Breast epithelium (tissue), 4 donors: ENCODE measurements around the gene ENAH. TPM values are rescaled to one million over a fixed set of nuclear protein-coding genes. Genes with fewer than 3 reads are reported as not detected.

Experiments used
- DNase-seq, 2 donors: peaks; one replicate each; pipeline ENCODE4 v3.0.0-alpha.2; 2019; ENCODE audit warnings: low spot score in 2 of 2
- H3K27ac ChIP-seq, 2 donors: fragments of 200-600 bp; sonication (generic) in 1 of 2; one replicate each; pipeline ENCODE4 v1.5.1; 2016 to 2019; ENCODE audit warnings: mild to moderate bottlenecking in 1 of 2
- H3K27me3 ChIP-seq, 2 donors: fragments of 200-600 bp; sonication (generic) in 1 of 2; one replicate each; pipeline versions ENCODE4 v1.5.1 to v1.6.0; 2017 to 2019; ENCODE audit warnings: control low read depth in 1 of 2, mild to moderate bottlenecking in 1 of 2
- H3K36me3 ChIP-seq: fragments of 200-600 bp; one replicate; pipeline ENCODE4 v1.5.1; 2019
- H3K4me1 ChIP-seq, 2 donors: fragments of 200-600 bp; sonication (generic); one replicate each; pipeline ENCODE4 v1.5.1; 2016 to 2019; ENCODE audit warnings: control low read depth in 1 of 2
- H3K4me3 ChIP-seq, 3 donors: fragments of 200-600 bp; sonication (generic); 1 replicate in 2 of 3; 2 replicates in 1 of 3; pipeline ENCODE4 v1.5.1; 2016 to 2019; ENCODE audit warnings: mild to moderate bottlenecking in 3 of 3, moderate library complexity in 2 of 3
- H3K9me3 ChIP-seq, 2 donors: fragments of 200-600 bp; sonication (generic) in 1 of 2; one replicate each; pipeline ENCODE4 v1.5.1; 2016 to 2019; ENCODE audit warnings: control low read depth in 1 of 2
- POLR2A ChIP-seq: fragments of 450-650 bp; IDR thresholded peaks from one replicate; pipeline ENCODE4 v1.6.1; 2016; ENCODE audit warnings: antibody characterized with exemption, mild to moderate bottlenecking, moderate library complexity
- POLR2AphosphoS5 ChIP-seq, 3 donors: sonication (generic); formaldehyde crosslinking; IDR thresholded peaks; one replicate each; pipeline ENCODE4 v1.6.1; 2017; ENCODE audit warnings: antibody characterized with exemption in 3 of 3
- intact Hi-C: fragments of 100-400 bp; cut with DNase I; formaldehyde crosslinking; loops from one replicate; pipeline ENCODE4 v1.15.1; 2023; ENCODE audit warnings: low total_unique reads
- total RNA-seq, 3 donors: library from RNA; depleted of rRNA; stranded (reverse); fragments of >200 nt; gene quantifications; one replicate each; pipeline ENCODE4 v1.1.0, GENCODE V29; 2016
- TF ChIP-seq, protein P1 (sequence below), 3 donors: fragments of 450-650 bp; IDR thresholded peaks; one replicate each; pipeline ENCODE4 v1.5.1; 2016 to 2017; ENCODE audit warnings: antibody characterized with exemption in 3 of 3, mild to moderate bottlenecking in 3 of 3, moderate library complexity in 3 of 3

ENAH gene
- total RNA-seq, 3 donors from 2014 or later = 36.2 to 62.9 (median 48.2) TPM

DNA sequence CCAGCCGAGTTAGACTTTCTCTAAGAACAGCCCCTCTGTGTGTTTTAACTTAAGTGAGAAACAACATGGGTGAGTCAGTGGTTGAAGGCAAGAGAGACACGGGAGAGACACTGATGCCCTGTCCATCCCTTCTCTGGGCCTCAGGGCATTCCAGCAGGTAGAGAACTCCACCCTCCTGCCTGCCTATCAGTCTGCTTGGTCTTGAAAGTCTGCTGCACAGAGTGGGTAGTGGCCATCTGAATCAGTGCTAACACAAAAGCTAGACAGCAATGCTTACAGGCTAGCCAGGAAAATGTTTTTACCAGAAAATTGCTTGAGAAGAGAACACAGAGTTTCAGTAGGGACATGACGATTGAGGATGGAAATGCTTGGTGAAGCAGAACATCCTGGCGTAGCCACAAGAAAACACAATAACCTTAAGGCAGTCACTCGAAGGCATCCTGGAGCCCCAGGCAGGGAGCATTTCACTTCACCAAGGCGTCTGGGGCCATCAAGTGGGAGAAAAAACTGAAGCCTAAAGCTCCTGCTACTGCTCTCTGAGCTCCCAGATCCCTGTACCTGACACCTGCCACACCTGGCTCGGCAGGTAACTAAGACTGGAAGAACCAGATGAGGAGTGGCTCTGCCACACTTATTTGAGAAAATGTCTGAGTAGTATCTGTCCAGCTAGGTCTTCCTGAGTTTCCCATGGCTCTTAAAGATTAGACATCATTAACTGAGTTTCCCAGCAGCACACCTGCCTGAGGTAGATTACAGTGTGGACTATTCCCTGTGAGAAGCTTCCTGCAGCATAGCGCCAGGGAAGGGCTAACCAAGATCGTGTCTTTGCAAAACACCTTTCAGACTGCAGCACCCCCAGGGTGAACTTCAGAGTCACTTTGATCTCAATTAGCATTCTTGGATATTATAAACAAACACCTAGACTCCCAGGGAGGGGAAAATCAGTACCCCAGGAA lies 207.0 kb downstream of the ENAH start:
- TF ChIP-seq, protein P1, sequence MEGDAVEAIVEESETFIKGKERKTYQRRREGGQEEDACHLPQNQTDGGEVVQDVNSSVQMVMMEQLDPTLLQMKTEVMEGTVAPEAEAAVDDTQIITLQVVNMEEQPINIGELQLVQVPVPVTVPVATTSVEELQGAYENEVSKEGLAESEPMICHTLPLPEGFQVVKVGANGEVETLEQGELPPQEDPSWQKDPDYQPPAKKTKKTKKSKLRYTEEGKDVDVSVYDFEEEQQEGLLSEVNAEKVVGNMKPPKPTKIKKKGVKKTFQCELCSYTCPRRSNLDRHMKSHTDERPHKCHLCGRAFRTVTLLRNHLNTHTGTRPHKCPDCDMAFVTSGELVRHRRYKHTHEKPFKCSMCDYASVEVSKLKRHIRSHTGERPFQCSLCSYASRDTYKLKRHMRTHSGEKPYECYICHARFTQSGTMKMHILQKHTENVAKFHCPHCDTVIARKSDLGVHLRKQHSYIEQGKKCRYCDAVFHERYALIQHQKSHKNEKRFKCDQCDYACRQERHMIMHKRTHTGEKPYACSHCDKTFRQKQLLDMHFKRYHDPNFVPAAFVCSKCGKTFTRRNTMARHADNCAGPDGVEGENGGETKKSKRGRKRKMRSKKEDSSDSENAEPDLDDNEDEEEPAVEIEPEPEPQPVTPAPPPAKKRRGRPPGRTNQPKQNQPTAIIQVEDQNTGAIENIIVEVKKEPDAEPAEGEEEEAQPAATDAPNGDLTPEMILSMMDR (IDR thresholded peaks at IDR 0.05) = no peak
- TF ChIP-seq POLR2AphosphoS5 (IDR thresholded peaks at IDR 0.05) (peak in 1 of 3 donors; percentile 24), POLR2A (no peak)
- Histone ChIP-seq H3K27ac (peak overlapping the region; percentile 57 to 78), H3K4me1 (peaks cover 5 to 8% of the 10 kb centered on the region in 2 donors), H3K27me3 (no peaks in the 10 kb centered on the region), H3K36me3 (no peaks in the 10 kb centered on the region), H3K4me3 (no peak overlapping the region), H3K9me3 (no peaks in the 10 kb centered on the region)
- intact Hi-C loops = loop anchor here (5.0 kb wide), 1 partner anchor 379 kb away; no protein-coding TSS in a partner anchor
- DNase-seq = no peak

DNA sequence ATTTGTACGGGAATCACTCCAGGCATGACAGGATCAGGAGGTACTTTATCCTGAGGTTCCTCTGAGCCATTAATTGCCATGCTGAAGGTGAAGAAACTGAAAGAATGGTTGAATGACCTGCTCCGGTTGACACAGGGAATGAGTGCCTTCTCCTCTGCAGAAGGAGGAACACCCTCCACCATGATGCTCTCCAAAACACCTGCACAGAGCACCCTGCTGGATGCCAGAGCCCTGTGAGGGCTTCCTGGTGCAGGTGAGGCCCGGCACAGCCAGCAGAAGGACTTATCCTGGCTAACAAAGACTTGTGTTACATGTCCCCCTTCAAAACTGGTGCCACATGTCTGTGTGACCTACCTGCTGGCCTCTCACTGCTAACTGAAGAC lies 210.8 kb downstream of the ENAH start:
- TF ChIP-seq POLR2A (no peak), POLR2AphosphoS5 (IDR thresholded peaks at IDR 0.05) (no peak)
- TF ChIP-seq, protein P1 (IDR thresholded peaks at IDR 0.05) = no peak
- H3K4me1 ChIP-seq = peaks cover 5 to 8% of the 10 kb centered on the region in 2 donors
- no peak for DNase-seq
- no peaks in the 10 kb centered on the region for H3K36me3 ChIP-seq
- intact Hi-C loops = no loop called here
- H3K27me3 ChIP-seq = no peaks in the 10 kb centered on the region
- no peak overlapping the region for H3K27ac ChIP-seq
- H3K4me3 ChIP-seq = no peak overlapping the region
- H3K9me3 ChIP-seq = no peaks in the 10 kb centered on the region

DNA sequence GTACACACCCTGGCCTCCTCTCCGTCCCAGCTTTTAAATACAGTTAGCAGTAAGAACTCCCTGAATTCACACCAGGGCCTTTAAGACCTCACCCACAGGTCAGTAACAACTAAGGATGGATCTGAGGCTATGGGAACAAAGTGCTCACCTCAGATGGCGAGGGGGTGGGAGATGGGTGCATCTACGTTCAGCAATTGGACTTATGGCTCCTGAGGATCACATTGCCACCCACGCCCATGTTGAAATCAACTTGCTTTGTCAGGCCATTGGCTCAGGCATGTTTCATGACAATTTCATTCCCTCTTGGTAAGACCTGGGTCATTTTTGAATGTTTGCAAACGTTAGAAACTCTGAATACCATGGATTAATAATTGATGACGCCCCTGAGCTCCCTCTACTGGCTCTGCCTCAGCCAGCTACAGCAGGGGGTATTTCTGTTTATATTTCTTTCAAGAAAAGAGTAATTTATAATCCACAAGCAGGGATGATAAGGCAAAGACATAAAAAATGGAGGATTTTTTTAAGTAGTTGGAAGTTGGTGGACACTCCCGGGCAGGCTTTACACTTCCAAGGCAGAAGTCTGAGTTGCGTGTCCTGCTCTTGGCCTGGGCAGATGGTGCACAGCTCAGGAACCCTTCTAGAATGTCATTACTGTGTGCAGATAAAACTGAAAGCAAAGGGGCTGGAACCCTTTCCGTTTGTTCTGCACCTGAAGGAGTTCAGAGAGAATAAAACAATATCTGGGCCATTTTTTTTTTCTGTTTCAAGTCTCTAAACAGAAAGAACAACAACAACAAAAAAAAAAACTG lies 211.4 kb downstream of the ENAH start:
- Histone ChIP-seq H3K4me3 (no peak overlapping the region), H3K36me3 (no peaks in the 10 kb centered on the region), H3K4me1 (peaks cover 3 to 8% of the 10 kb centered on the region in 2 donors), H3K27ac (no peak overlapping the region), H3K9me3 (no peaks in the 10 kb centered on the region), H3K27me3 (no peaks in the 10 kb centered on the region)
- DNase-seq = no peak
- intact Hi-C loops = no loop called here
- TF ChIP-seq, protein P1 (IDR thresholded peaks at IDR 0.05) = no peak
- no peak for TF ChIP-seq POLR2A
- TF ChIP-seq POLR2AphosphoS5 (IDR thresholded peaks at IDR 0.05) = no peak

DNA sequence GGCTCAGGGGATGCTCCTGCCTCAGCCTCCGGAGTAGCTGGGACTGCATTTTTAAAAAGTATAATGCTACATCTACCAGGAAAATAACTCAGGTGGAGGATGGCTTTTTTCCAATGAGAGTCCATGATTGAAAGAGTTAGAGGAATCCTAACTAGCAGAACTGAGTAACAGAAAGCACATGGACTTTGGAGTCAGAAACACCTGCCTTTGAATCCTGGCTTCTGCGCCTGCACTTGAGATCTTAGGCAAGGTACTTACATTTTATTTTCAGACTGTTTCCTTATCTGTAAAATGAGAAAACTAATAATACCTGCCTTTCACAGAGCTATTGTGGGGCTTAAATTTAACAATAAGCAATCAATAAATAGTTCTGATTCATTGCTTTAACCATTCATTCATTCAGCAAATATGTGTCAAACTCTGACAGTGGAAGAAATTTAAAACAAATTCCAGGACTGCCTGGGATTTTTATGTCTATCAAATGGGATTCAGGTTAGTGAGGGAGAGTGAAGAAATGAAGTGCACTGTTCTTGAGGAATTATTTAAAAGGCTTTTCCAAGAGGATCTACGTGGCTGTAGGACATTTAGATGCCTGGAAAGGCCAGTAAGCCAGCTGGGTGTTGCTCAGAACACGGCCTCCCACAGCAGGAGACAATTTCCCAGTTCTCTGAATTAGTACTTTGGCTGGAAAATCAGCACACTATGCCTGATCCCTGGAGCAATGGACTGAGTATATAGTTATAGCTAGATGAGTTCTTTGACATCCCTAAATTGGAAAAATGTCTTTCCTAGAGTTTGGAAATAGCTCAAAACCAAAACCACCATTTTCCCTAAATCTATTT lies 212.3 kb downstream of the ENAH start:
- TF ChIP-seq POLR2A (no peak), POLR2AphosphoS5 (IDR thresholded peaks at IDR 0.05) (no peak)
- TF ChIP-seq, protein P1 (IDR thresholded peaks at IDR 0.05) = no peak
- intact Hi-C loops = no loop called here
- no peak overlapping the region for H3K4me3 ChIP-seq
- H3K27me3 ChIP-seq = no peaks in the 10 kb centered on the region
- H3K27ac ChIP-seq = no peak overlapping the region
- no peaks in the 10 kb centered on the region for H3K36me3 ChIP-seq
- H3K4me1 ChIP-seq = no peaks in the 10 kb centered on the region
- DNase-seq = no peak
- H3K9me3 ChIP-seq = no peaks in the 10 kb centered on the region
